ENCODE results near the gene PAPOLG.
"Not testable (repeated sequence)": the region's sequence is repeated elsewhere in the genome, so short reads cannot be mapped to it uniquely, and the experiment has no call there.

PAPOLG gene

GRCh38 chr2:60821133-60821469 lies 65.0 kb downstream of the PAPOLG start:
- no peak for DNase-seq (ENCODE audit: low read depth)
- no peak overlapping the region for H3K4me3 ChIP-seq (ENCODE audit: low read depth, low read length)
- no peak for TF ChIP-seq CTCF (IDR thresholded peaks at IDR 0.05; ENCODE audit: low read depth, low read length)
- TF ChIP-seq POLR2A (IDR thresholded peaks at IDR 0.05; ENCODE audit: extremely low read depth, insufficient read length): no peak

DNA sequence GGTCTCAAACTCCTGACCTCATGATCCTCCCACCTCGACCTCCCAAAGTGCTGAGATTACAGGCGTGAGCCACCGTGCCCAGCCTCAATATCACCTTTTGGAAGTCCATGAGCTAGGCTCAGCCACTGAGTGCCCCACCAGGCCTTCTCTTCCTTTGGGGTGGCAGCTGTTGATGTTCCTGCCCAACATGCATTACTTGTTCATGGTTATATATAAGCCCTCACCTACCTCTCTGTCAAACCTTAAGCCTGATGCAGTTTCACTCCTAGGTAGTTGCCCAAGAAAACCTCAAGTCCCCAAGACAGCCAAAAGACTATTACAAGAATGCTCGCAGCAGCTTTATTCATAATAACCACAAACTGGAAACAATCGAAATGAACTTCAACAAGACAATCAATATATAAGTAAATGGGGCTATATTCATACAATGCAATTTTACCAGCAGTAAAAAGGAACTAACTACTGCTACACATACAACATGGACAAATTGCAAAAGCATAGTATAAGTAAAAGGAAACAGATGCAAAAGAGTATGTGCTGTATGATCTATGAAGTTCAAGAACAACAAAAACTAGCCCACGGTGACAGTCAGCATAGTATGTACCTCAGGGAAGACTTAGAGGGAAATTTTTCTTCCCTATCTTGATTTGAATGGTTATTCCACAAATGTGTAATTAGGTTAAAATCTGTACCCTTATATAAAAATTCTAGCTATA lies 65.7 kb downstream of the PAPOLG start:
- TF ChIP-seq MYC (IDR thresholded peaks at IDR 0.05; ENCODE audit: low read depth, low read length) (no peak), CTCF (IDR thresholded peaks at IDR 0.05; ENCODE audit: low read depth, low read length) (no peak), POLR2A (IDR thresholded peaks at IDR 0.05; ENCODE audit: extremely low read depth, insufficient read length) (no peak), MAX (IDR thresholded peaks at IDR 0.05; ENCODE audit: low read depth, low read length) (no peak)
- DNase-seq (ENCODE audit: low read depth): no peak
- no peak overlapping the region for H3K4me3 ChIP-seq (ENCODE audit: low read depth, low read length)

DNA sequence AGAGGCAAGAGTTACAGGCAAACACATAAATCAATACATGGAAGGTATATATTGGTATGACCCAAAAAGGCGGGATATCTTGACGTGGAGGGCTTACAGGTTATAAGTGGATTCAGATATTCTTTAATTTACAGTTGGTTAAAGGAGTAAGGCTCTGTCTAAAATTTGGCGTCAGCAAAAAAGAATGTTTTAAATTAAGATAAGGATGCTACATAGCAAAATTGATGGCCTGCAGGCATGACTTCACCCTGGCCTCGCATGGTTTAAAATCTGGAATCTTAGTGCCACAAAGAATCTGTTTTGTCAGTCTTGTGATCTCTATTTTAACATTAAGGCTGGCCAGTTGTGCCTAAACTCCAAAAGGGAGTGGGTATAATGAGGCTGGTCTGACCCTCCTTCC lies 66.9 kb downstream of the PAPOLG start:
- TF ChIP-seq POLR2A (IDR thresholded peaks at IDR 0.05; ENCODE audit: extremely low read depth, insufficient read length): no peak
- no peak for TF ChIP-seq CTCF (IDR thresholded peaks at IDR 0.05; ENCODE audit: low read depth, low read length)
- TF ChIP-seq MAX (IDR thresholded peaks at IDR 0.05; ENCODE audit: low read depth, low read length): no peak
- no peak for TF ChIP-seq MYC (IDR thresholded peaks at IDR 0.05; ENCODE audit: low read depth, low read length)
- no peak for DNase-seq (ENCODE audit: low read depth)
- H3K4me3 ChIP-seq (ENCODE audit: low read depth, low read length): no peak overlapping the region

- DNase-seq (ENCODE audit: low read depth): no peak
- no peak for TF ChIP-seq POLR2A (IDR thresholded peaks at IDR 0.05; ENCODE audit: extremely low read depth, insufficient read length)
- no peak overlapping the region for H3K4me3 ChIP-seq (ENCODE audit: low read depth, low read length)
These were observed 67.7 kb downstream of the PAPOLG start for GRCh38 chr2:60823694-60824305.

GRCh38 chr2:60825666-60826065 lies 69.6 kb downstream of the PAPOLG start:
- no peak for TF ChIP-seq CTCF (IDR thresholded peaks at IDR 0.05; ENCODE audit: low read depth, low read length)
- TF ChIP-seq MYC (IDR thresholded peaks at IDR 0.05; ENCODE audit: low read depth, low read length): no peak
- TF ChIP-seq POLR2A (IDR thresholded peaks at IDR 0.05; ENCODE audit: extremely low read depth, insufficient read length): no peak
- no peak for TF ChIP-seq MAX (IDR thresholded peaks at IDR 0.05; ENCODE audit: low read depth, low read length)
- DNase-seq (ENCODE audit: low read depth): no peak

DNA sequence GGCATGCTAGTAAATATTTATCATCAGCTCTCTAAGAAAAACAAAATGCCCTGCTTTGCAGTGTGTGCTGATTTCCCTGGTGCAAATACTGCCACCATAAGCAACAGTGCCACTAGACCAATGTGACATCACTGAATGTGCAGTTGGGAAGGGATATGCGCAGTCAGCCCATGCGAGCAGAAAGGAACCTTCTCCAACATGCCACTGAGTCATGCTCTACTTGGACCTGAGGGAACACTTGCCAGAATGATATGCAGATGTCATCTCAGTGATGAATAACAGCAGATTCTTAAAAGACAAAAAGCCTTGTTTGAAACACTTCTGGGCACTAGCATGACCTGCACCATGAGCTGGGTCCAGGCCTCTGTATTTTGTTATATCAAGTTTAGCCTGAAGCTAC lies 70.0 kb downstream of the PAPOLG start:
- no peak overlapping the region for H3K4me3 ChIP-seq (ENCODE audit: low read depth, low read length)
- DNase-seq (ENCODE audit: low read depth): no peak
- TF ChIP-seq MYC (IDR thresholded peaks at IDR 0.05; ENCODE audit: low read depth, low read length): no peak
- no peak for TF ChIP-seq MAX (IDR thresholded peaks at IDR 0.05; ENCODE audit: low read depth, low read length)
- TF ChIP-seq POLR2A (IDR thresholded peaks at IDR 0.05; ENCODE audit: extremely low read depth, insufficient read length): no peak
- TF ChIP-seq CTCF (IDR thresholded peaks at IDR 0.05; ENCODE audit: low read depth, low read length): no peak

More at GRCh38 chr2:60825666-60826065, 69.6 kb downstream of the PAPOLG start:
- no peak overlapping the region for H3K4me3 ChIP-seq (ENCODE audit: low read depth, low read length)

DNA sequence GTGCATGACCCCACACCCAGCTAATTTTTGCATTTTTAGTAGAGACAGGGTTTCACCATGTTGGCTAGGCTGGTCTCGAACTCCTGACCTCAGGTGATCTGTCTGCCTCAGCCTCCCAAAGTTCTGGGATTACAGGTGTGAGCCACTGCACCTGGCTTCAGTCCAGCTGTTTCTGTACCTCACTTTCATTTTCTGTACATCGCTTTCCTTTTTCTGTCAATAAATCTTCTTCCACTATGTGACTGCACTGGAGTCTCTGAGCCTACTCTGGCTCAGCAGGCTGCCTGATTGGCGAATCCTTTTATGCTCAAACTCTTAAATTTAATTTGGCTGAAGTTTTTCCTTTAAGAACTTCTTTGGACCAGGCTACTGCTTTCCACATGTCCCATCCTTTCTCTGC lies 70.8 kb downstream of the PAPOLG start:
- H3K4me3 ChIP-seq (ENCODE audit: low read depth, low read length); DNase-seq (ENCODE audit: low read depth): not testable (repeated sequence)
